SK-N-SH treated with all-trans-retinoic acid at 6 μM for 48 hours (cell line): ENCODE measurements around the gene RASEF.
A peak's percentile ranks its signal among the peaks of the same experiment; 100 is the strongest.
"Not testable (repeated sequence)": the region's sequence is repeated elsewhere in the genome, so short reads cannot be mapped to it uniquely, and the experiment has no call there.

Experiments used
- ATAC-seq: fragments of 200-7000 bp; cut with Tn5 transposase; 3 replicates; pipeline ENCODE4 v1.9.1; 2020; ENCODE audit warnings: mild to moderate bottlenecking, moderate library complexity
- CSDC2 ChIP-seq: fragments of 250-450 bp; sonication (Bioruptor Pico); IDR thresholded peaks from 2 replicates; pipeline ENCODE4 v1.5.0; 2020; ENCODE audit warnings: mild to moderate bottlenecking, moderate library complexity
- GLIS3 ChIP-seq: fragments of 250-450 bp; sonication (Bioruptor Pico); IDR thresholded peaks from 2 replicates; pipeline ENCODE4 v1.5.0; 2020; ENCODE audit warnings: mild to moderate bottlenecking, moderate library complexity
- ISL1 ChIP-seq: fragments of 250-450 bp; sonication (Bioruptor Pico); IDR thresholded peaks from 2 replicates; pipeline ENCODE4 v2.1.2; 2022; ENCODE audit warnings: mild to moderate bottlenecking, moderate library complexity
- ZNF70 ChIP-seq: fragments of 450-650 bp; formaldehyde crosslinking; IDR thresholded peaks from 2 replicates; pipeline ENCODE4 v1.5.0; 2020; ENCODE audit warnings: mild to moderate bottlenecking, moderate library complexity

Gene RASEF

GRCh38 chr9:82934949-82935348, 128.0 kb downstream of the RASEF start:
- TF ChIP-seq ISL1 (peak; percentile 53), GLIS3 (CRISPR knock-in tag) (no peak)
- TF ChIP-seq, all 23 proteins: peak for 1
- ATAC-seq: no peak

GRCh38 chr9:82934025-82934424, 128.9 kb downstream of the RASEF start:
- not testable (repeated sequence) for ATAC-seq

GRCh38 chr9:82930116-82930515, 132.8 kb downstream of the RASEF start:
- TF ChIP-seq CSDC2 (CRISPR knock-in tag) (no peak), ZNF70 (CRISPR knock-in tag) (no peak), ISL1 (0 out of 2 replicates have a peak, but pooled peaks have one; percentile 17)
- ATAC-seq: no peak
